Liver (tissue), 9 donors: ENCODE results near the gene ABLIM2. TPM values are rescaled to one million over a fixed set of nuclear protein-coding genes. Genes with fewer than 3 reads are reported as not detected.

Source experiments
- DNase-seq: peaks from one replicate; pipeline ENCODE4 v3.0.0-alpha.2; 2017; ENCODE audit warnings: low spot score
- H3K27ac ChIP-seq, 2 donors: one replicate each; pipeline ENCODE4 v1.7.0; 2013; ENCODE audit warnings: inconsistent platforms in 2 of 2, low read length in 2 of 2, control low read depth in 1 of 2, low read depth in 1 of 2, mild to moderate bottlenecking in 1 of 2
- H3K27me3 ChIP-seq, 4 donors: one replicate each; pipeline versions ENCODE4 v1.6.1 to v1.7.0; 2013; ENCODE audit warnings: low read length in 3 of 4, inconsistent platforms in 1 of 4, mild to moderate bottlenecking in 1 of 4, moderate library complexity in 1 of 4; ENCODE audit not compliant: control insufficient read depth in 4 of 4, insufficient read depth in 4 of 4
- H3K36me3 ChIP-seq, 4 donors: one replicate each; pipeline versions ENCODE4 v1.6.1 to v1.7.0; 2013; ENCODE audit warnings: low read length in 3 of 4, mild to moderate bottlenecking in 3 of 4, low read depth in 1 of 4, moderate library complexity in 1 of 4; ENCODE audit not compliant: control insufficient read depth in 4 of 4, insufficient read depth in 3 of 4
- H3K4me1 ChIP-seq, 4 donors: one replicate each; pipeline versions ENCODE4 v1.6.1 to v1.7.0; 2013; ENCODE audit warnings: low read length in 3 of 4, mild to moderate bottlenecking in 3 of 4, moderate library complexity in 1 of 4; ENCODE audit not compliant: control insufficient read depth in 4 of 4, insufficient read depth in 4 of 4
- H3K4me3 ChIP-seq, 3 donors: one replicate each; pipeline versions ENCODE4 v1.6.1 to v1.7.0; 2013; ENCODE audit warnings: low read length in 3 of 3, control low read depth in 1 of 3, low read depth in 1 of 3, mild to moderate bottlenecking in 1 of 3
- H3K9ac ChIP-seq, 2 donors: one replicate each; pipeline ENCODE4 v1.7.0; 2013; ENCODE audit warnings: low read length in 2 of 2, mild to moderate bottlenecking in 2 of 2, moderate library complexity in 2 of 2, control low read depth in 1 of 2, low read depth in 1 of 2
- H3K9me3 ChIP-seq, 4 donors: one replicate each; pipeline versions ENCODE4 v1.6.1 to v1.7.0; 2013; ENCODE audit warnings: low read length in 3 of 4; ENCODE audit not compliant: control insufficient read depth in 4 of 4
- EGR1 ChIP-seq, 2 donors: IDR thresholded peaks; 2 replicates each; pipeline ENCODE4 v1.6.1; 2016 to 2018; ENCODE audit warnings: antibody characterized with exemption in 2 of 2, low read depth in 2 of 2
- FOXA1 ChIP-seq: IDR thresholded peaks from 2 replicates; pipeline ENCODE4 v1.6.1; 2016; ENCODE audit warnings: antibody characterized with exemption
- FOXA2 ChIP-seq: IDR thresholded peaks from 2 replicates; pipeline ENCODE4 v1.6.1; 2016; ENCODE audit warnings: antibody characterized with exemption
- GABPA ChIP-seq, 2 donors: IDR thresholded peaks in 1 of 2; conservative IDR thresholded peaks in 1 of 2; 2 replicates each; pipeline ENCODE4 v1.6.1; 2016; ENCODE audit warnings: antibody characterized with exemption in 2 of 2, mild to moderate bottlenecking in 1 of 2, moderate library complexity in 1 of 2
- HNF4A ChIP-seq, 2 donors: conservative IDR thresholded peaks; 2 replicates each; pipeline ENCODE4 v1.6.1; 2016; ENCODE audit warnings: antibody characterized with exemption in 2 of 2, mild to moderate bottlenecking in 2 of 2
- HNF4G ChIP-seq: IDR thresholded peaks from 2 replicates; pipeline ENCODE4 v1.6.1; 2016; ENCODE audit warnings: antibody characterized with exemption
- NR2F2 ChIP-seq: IDR thresholded peaks from 2 replicates; pipeline ENCODE4 v1.6.1; 2016; ENCODE audit warnings: antibody characterized with exemption
- RAD21 ChIP-seq, 2 donors: IDR thresholded peaks; 2 replicates each; pipeline ENCODE4 v1.6.1; 2016; ENCODE audit warnings: antibody characterized with exemption in 2 of 2, mild to moderate bottlenecking in 2 of 2
- RXRA ChIP-seq, 2 donors: IDR thresholded peaks; 2 replicates each; pipeline ENCODE4 v1.6.1; 2017 to 2018; ENCODE audit warnings: antibody characterized with exemption in 2 of 2, mild to moderate bottlenecking in 1 of 2
- TAF1 ChIP-seq: conservative IDR thresholded peaks from 2 replicates; pipeline ENCODE4 v1.6.1; 2016; ENCODE audit warnings: antibody characterized with exemption, mild to moderate bottlenecking
- YY1 ChIP-seq: IDR thresholded peaks from 2 replicates; pipeline ENCODE4 v1.6.1; 2016; ENCODE audit warnings: antibody characterized with exemption, mild to moderate bottlenecking
- WGBS: extraction: QIAGEN DNeasy Blood & Tissue Kit; methylation state at CpG from one replicate; pipeline ENCODE4 v1.1.7; 2013; 5-methylcytosine and 5-hydroxymethylcytosine counted together
- polyA plus RNA-seq, 2 donors: library from polyadenylated mRNA; stranded (reverse) in 1 of 2; unstranded in 1 of 2; fragments of 200-250 nt in 1 of 2; fragments of >200 nt in 1 of 2; fragmentation: Nextera tagmentation in 1 of 2; extraction: Ambion mirVana in 1 of 2; gene quantifications; one replicate each; pipeline versions ENCODE4 v1.2.1 to v1.2.3, GENCODE V29; 2013 to 2015
- total RNA-seq, 2 donors: library from RNA; depleted of rRNA; stranded (reverse); fragments of >200 nt; gene quantifications; one replicate each; pipeline ENCODE4 v1.2.3, GENCODE V29; 2014
- TF ChIP-seq, protein P1 (sequence below): IDR thresholded peaks from 2 replicates; pipeline ENCODE4 v1.6.1; 2016; ENCODE audit warnings: antibody characterized with exemption, mild to moderate bottlenecking
- TF ChIP-seq, protein P2 (sequence below): IDR thresholded peaks from 2 replicates; pipeline ENCODE4 v1.6.1; 2016; ENCODE audit warnings: antibody characterized with exemption
- TF ChIP-seq, protein P3 (sequence below): fragments of 150-350 bp; IDR thresholded peaks from 2 replicates; pipeline ENCODE4 v1.5.1; 2017; ENCODE audit warnings: improper control_type of control experiment, low read depth, low read length; ENCODE audit not compliant: missing input control
- TF ChIP-seq, protein P4 (sequence below): IDR thresholded peaks from 2 replicates; pipeline ENCODE4 v1.6.1; 2016; ENCODE audit warnings: antibody characterized with exemption
- TF ChIP-seq, protein P5 (sequence below): IDR thresholded peaks from 2 replicates; pipeline ENCODE4 v1.6.1; 2016; ENCODE audit warnings: antibody characterized with exemption
- donor health status: healthy.
- donor health status: healthy.
- donor health status: healthy.
- donor health status: healthy.
- donor health status: healthy.

The ABLIM2 gene
- total and polyA plus RNA-seq, 4 donors: 0.75 to 2.5 (median 0.93) TPM

DNA sequence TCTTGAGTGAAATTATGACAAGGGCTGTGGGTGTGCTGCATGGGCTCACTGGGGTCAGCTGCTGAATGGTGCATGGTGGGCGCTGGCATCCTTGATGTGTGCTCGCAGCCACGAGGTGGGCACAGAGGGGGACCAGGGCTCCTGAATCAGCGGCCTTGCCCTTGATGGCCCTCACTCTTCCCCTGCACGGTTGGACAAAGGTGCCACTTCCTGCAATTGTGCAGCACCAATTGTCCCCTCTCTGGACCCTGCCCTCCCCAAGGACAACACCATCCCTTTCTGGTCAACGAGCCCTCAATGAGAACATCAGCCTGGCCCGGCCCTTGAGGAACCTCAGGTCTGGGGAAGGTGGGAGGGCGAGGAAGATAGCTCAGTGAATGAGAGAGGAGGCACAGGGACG, 16.1 kb downstream of the ABLIM2 start:
- Histone ChIP-seq H3K4me1 (peaks cover 4 to 24% (median 20%) of the 10 kb centered on the region in 4 donors), H3K4me3 (no peak overlapping the region), H3K36me3 (no peaks in the 10 kb centered on the region), H3K9ac (no peak overlapping the region), H3K27ac (no peak overlapping the region), H3K9me3 (no peaks in the 10 kb centered on the region), H3K27me3 (no peaks in the 10 kb centered on the region)
- TF ChIP-seq, protein P1, sequence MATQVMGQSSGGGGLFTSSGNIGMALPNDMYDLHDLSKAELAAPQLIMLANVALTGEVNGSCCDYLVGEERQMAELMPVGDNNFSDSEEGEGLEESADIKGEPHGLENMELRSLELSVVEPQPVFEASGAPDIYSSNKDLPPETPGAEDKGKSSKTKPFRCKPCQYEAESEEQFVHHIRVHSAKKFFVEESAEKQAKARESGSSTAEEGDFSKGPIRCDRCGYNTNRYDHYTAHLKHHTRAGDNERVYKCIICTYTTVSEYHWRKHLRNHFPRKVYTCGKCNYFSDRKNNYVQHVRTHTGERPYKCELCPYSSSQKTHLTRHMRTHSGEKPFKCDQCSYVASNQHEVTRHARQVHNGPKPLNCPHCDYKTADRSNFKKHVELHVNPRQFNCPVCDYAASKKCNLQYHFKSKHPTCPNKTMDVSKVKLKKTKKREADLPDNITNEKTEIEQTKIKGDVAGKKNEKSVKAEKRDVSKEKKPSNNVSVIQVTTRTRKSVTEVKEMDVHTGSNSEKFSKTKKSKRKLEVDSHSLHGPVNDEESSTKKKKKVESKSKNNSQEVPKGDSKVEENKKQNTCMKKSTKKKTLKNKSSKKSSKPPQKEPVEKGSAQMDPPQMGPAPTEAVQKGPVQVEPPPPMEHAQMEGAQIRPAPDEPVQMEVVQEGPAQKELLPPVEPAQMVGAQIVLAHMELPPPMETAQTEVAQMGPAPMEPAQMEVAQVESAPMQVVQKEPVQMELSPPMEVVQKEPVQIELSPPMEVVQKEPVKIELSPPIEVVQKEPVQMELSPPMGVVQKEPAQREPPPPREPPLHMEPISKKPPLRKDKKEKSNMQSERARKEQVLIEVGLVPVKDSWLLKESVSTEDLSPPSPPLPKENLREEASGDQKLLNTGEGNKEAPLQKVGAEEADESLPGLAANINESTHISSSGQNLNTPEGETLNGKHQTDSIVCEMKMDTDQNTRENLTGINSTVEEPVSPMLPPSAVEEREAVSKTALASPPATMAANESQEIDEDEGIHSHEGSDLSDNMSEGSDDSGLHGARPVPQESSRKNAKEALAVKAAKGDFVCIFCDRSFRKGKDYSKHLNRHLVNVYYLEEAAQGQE: no peak
- TF ChIP-seq TAF1 (no peak), NR2F2 (no peak), EGR1 (IDR thresholded peaks at IDR 0.05; ENCODE audit: low read depth in 2 of 2) (no peak), FOXA1 (no peak), RXRA (IDR thresholded peaks at IDR 0.05) (no peak), FOXA2 (no peak), GABPA (IDR thresholded peaks at IDR 0.05 in 1 of 2, conservative IDR thresholded peaks at IDR 0.05 in 1 of 2) (no peak), HNF4G (no peak), RAD21 (IDR thresholded peaks at IDR 0.05) (no peak), HNF4A (conservative IDR thresholded peaks at IDR 0.05) (no peak), YY1 (no peak)
- TF ChIP-seq, protein P2, sequence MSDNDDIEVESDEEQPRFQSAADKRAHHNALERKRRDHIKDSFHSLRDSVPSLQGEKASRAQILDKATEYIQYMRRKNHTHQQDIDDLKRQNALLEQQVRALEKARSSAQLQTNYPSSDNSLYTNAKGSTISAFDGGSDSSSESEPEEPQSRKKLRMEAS: no peak
- TF ChIP-seq, protein P3, sequence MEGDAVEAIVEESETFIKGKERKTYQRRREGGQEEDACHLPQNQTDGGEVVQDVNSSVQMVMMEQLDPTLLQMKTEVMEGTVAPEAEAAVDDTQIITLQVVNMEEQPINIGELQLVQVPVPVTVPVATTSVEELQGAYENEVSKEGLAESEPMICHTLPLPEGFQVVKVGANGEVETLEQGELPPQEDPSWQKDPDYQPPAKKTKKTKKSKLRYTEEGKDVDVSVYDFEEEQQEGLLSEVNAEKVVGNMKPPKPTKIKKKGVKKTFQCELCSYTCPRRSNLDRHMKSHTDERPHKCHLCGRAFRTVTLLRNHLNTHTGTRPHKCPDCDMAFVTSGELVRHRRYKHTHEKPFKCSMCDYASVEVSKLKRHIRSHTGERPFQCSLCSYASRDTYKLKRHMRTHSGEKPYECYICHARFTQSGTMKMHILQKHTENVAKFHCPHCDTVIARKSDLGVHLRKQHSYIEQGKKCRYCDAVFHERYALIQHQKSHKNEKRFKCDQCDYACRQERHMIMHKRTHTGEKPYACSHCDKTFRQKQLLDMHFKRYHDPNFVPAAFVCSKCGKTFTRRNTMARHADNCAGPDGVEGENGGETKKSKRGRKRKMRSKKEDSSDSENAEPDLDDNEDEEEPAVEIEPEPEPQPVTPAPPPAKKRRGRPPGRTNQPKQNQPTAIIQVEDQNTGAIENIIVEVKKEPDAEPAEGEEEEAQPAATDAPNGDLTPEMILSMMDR: no peak
- TF ChIP-seq, protein P4, sequence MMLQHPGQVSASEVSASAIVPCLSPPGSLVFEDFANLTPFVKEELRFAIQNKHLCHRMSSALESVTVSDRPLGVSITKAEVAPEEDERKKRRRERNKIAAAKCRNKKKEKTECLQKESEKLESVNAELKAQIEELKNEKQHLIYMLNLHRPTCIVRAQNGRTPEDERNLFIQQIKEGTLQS: no peak
- 88% methylated on average over 9 of the region's 9 CpGs for WGBS
- DNase-seq: no peak

DNA sequence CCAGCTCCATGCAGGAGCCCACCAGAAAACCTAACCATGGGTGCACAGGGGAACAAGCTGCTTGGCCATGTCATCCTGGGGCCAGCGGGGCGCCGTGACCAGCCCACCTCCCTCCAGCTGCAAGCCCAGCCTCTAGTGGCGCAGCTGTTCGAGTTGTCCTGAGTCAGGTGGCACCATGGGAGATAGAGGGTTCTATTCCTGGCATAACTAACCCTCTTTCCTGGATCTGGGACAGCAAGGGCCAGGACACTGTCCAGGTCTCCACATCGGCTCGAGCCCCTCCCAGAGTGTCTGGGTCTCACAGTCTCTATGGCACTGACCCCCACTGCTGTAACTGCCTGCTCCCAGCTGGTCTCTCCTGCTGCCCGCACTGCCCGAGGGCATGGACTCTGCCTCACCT, 16.7 kb downstream of the ABLIM2 start:
- DNase-seq: no peak
- H3K9ac ChIP-seq: no peak overlapping the region
- H3K27me3 ChIP-seq: no peaks in the 10 kb centered on the region
- WGBS: 94% methylated on average over 9 of the region's 9 CpGs
- H3K36me3 ChIP-seq: no peaks in the 10 kb centered on the region
- H3K27ac ChIP-seq: no peak overlapping the region
- H3K9me3 ChIP-seq: no peaks in the 10 kb centered on the region
- H3K4me1 ChIP-seq: peaks cover 4 to 24% (median 20%) of the 10 kb centered on the region in 4 donors
- H3K4me3 ChIP-seq: no peak overlapping the region
- TF ChIP-seq GABPA (IDR thresholded peaks at IDR 0.05 in 1 of 2, conservative IDR thresholded peaks at IDR 0.05 in 1 of 2) (no peak), TAF1 (no peak), FOXA2 (no peak), NR2F2 (no peak), YY1 (no peak), HNF4G (no peak), EGR1 (IDR thresholded peaks at IDR 0.05; ENCODE audit: low read depth in 2 of 2) (no peak), RAD21 (IDR thresholded peaks at IDR 0.05) (no peak)
- TF ChIP-seq, protein P5, sequence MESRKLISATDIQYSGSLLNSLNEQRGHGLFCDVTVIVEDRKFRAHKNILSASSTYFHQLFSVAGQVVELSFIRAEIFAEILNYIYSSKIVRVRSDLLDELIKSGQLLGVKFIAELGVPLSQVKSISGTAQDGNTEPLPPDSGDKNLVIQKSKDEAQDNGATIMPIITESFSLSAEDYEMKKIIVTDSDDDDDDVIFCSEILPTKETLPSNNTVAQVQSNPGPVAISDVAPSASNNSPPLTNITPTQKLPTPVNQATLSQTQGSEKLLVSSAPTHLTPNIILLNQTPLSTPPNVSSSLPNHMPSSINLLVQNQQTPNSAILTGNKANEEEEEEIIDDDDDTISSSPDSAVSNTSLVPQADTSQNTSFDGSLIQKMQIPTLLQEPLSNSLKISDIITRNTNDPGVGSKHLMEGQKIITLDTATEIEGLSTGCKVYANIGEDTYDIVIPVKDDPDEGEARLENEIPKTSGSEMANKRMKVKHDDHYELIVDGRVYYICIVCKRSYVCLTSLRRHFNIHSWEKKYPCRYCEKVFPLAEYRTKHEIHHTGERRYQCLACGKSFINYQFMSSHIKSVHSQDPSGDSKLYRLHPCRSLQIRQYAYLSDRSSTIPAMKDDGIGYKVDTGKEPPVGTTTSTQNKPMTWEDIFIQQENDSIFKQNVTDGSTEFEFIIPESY: no peak
- TF ChIP-seq, protein P1: no peak
- TF ChIP-seq, protein P4: no peak
- TF ChIP-seq, protein P3: no peak
- TF ChIP-seq, protein P2: no peak
